HG02885 (cell line): ENCODE measurements around the gene NAP1L4.
"Not testable (repeated sequence)": the region's sequence is repeated elsewhere in the genome, so short reads cannot be mapped to it uniquely, and the experiment has no call there.

ENCODE experiments used
- ATAC-seq: cut with Tn5 transposase; IDR thresholded peaks from one replicate; pipeline ENCODE4 v1.9.1; 2021; ENCODE audit warnings: mild to moderate bottlenecking; ENCODE audit not compliant: unreplicated experiment, poor library complexity

NAP1L4 gene

DNA sequence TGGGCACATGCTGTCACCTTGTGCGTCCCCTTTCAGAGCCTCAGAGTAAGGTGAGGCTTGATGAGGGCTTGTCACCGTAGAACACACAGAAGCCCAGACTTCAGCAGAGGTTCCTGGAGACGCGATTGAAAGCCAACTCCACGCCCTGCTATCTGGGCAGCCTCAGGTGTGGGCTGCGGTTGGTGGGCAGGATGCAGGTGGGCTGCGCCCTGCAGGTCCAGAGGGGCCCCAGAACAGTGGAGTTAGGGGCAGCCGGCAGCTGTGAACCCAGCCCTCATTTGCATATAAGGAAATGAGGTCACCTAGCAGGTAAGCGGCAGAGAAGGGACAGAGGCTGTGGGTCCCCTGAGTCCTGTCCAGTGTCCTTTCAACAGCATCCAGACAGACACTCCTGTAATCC lies 78.4 kb downstream of the NAP1L4 start:
- no peak for ATAC-seq

DNA sequence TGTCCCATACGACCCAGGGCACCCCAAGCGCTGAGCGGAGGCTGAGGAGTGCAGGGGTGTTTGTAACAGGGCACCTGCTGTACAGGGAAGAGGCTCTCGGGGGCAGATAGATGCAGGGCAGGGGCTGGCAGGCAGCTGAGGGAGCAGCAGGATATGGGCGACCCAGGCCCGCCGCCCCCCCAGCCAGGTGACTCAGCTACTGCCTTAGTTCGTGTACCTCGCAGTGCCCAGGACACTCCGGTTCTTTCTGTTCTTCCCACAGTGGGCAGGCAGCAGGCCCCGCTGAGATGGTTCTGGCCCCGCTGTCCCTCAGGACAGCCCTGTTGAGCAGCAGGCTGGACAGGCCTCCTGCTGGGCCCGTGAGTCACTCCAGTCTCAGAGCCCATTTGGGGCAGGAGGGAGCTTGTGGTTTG lies 79.1 kb downstream of the NAP1L4 start:
- no peak for ATAC-seq

DNA sequence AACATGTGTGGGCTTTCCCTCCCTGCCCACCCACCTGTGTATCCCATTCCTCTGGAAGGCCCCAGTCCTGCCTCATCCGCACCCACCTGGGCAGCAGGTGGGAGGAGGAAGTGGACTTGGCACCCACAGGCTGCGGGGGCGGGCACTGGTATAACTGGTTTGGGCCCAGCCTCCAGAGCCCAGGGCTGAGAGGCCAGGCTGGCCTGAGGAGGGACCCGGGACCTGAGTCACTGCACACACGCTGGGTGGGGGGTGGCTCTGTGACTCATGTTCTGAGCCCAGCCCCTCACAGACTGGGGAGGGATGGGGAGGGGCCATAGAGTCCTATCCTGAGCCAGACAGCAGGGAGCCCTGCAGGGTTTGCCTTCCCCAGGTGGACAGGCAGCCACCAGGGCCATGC lies 79.6 kb downstream of the NAP1L4 start:
- no peak for ATAC-seq

DNA sequence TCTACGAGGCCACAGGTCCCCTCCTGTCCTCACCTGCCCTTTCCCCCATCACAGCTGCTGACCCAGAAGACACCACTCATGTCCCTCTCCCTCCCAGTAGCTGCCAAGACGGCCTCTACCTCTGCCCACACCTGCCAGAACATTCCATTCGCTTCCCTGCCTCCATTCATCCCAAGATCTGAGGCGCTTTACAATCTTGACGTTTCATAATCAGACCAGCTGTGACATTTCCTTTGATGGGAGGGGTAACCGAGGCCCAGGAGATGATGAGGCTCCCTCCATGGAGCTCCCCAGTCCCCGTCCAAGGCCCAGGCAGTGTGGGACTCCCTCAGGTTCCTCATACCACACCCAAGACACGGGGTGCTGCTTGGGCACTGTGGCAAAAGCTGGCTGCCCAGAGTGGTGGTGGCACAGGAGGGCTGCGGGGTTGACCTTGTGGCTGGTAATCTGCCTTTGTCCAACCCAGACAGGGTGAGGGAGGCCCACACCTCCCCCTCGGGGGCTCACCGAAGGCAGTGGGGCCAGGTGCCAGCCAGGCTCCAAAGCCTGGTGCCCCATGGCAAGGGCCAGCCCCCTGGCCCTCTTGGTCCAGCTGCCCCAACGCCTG lies 80.2 kb downstream of the NAP1L4 start:
- ATAC-seq: no peak

DNA sequence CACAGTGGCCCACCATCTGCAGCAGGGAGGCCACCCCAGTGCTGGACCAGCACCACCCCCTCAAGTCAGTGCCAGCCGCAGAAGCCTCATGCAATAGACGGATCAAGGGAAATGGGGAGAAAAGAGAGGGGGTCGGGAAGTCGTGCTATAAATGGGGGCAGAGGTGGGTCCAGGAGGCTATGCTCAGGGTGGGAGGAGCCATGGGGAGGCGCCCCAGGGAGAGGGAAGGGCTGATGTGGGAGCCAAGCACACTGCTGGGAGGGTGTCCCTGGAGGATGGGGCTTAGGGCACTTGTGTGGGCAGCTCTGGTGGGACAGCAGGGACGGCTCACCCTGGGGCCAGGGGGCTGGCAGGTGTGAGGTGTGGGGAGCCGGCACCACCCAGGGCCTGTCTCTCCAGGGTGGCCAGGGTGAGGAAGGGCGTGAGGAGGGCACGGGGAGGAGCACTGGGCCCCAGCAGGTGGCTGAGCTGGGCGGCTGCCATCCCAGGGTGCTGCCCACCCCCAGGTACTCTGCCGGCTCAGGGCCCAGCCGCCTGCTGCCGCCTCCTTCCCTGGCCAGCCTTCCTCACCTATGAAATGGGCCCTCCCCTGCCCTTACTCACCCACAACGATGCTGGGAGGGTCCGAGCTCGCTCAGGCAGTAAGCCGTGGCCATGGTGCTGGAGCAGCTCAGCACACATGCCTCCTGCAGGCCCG lies 80.9 kb downstream of the NAP1L4 start:
- ATAC-seq: no peak

DNA sequence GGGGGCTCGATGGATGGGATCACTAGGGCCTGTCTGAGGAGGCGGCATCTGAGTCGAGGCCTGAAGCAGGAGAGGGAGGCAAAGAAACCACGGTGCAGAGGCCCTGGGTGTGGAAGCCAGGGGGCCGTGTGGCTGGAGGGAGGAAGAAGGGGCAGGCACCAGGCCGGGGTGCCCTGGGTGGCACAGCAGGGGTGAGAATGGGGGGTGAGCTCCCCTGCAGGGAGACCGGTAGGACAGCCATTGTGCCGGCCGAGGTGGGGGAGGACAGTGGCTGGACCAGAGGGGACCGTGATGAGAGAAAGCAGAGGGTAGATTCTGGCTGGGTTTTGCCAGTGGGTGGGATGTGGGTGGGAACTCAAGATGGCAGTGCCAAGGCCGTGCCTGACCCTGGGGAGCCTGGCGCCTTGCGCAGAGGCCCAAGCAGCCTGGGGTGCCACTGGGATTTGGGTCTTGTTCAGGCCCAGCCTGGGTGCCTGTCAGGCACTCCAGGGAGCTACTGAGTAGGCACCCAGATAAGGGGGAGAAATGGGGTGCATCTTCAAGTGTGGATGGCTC lies 81.7 kb downstream of the NAP1L4 start:
- no peak for ATAC-seq

DNA sequence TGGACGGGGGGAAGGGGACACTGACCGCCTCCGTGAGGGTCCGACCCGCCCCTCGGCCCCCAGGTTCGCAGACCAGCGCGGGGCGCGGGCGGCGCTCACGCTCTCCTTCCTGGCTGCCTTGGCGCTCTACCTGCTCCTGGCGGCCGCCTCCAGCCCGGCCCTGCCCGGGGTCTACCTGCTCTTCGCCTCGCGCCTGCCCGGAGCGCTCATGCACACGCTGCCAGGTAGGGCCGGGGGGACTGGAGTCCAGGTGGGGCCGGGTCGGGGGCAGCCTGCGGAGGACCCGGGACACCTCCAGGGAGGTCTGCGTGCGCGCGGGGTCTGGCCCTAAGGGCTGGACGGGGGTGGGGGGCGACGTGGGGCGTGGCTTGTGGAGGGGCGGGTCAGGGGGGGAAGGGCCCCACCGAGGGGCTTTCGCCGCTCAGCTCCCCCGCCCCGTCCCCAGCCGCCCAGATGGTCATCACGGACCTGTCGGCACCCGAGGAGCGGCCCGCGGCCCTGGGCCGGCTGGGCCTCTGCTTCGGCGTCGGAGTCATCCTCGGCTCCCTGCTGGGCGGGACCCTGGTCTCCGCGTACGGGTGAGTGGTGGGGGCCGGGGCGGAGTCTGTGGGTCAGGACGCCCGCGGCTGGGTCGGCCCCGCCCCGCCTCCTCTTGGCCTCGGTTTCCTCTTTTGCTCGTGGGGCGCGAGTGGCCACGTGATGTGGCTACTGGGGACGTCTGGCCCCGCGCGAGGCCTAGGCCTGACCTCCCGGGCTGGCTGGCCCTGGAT lies 82.8 kb downstream of the NAP1L4 start:
- no peak for ATAC-seq

DNA sequence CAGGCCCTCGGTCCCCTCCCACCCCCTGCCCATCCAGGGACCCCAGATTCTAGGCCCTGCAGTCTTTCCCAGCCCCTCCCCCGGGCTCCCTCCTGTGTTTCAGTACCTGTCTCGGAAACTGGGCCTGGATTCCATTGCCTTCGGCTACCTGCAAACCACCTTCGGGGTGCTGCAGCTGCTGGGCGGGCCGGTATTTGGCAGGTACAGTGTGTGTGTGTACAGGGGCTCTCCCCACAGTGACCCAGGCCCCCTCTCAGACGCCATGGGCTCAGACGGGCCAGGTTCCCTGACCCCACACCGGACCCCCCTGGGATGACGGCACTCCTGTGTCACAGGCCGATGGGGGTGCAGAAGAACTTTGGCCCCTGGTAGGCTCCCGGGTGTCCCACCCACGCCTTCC lies 84.0 kb downstream of the NAP1L4 start:
- ATAC-seq: no peak

DNA sequence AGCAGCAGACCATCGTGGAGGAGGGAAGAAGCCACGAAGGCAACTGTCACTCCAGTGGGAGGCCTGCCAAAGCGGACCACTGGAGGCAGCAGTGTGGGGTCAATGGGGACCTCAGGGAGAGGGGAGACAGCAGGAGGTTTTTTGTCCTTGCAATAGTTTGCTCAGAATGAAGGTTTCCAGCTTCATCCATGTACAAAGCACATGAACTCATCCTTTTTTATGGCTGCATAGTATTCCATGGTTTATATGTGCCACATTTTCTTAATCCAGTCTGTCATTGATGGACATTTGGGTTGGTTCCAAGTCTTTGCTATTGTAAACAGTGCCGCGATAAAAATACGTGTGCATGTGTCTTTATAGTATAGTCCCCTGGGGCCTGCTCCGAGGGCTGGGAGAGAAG lies 86.8 kb downstream of the NAP1L4 start:
- not testable (repeated sequence) for ATAC-seq

DNA sequence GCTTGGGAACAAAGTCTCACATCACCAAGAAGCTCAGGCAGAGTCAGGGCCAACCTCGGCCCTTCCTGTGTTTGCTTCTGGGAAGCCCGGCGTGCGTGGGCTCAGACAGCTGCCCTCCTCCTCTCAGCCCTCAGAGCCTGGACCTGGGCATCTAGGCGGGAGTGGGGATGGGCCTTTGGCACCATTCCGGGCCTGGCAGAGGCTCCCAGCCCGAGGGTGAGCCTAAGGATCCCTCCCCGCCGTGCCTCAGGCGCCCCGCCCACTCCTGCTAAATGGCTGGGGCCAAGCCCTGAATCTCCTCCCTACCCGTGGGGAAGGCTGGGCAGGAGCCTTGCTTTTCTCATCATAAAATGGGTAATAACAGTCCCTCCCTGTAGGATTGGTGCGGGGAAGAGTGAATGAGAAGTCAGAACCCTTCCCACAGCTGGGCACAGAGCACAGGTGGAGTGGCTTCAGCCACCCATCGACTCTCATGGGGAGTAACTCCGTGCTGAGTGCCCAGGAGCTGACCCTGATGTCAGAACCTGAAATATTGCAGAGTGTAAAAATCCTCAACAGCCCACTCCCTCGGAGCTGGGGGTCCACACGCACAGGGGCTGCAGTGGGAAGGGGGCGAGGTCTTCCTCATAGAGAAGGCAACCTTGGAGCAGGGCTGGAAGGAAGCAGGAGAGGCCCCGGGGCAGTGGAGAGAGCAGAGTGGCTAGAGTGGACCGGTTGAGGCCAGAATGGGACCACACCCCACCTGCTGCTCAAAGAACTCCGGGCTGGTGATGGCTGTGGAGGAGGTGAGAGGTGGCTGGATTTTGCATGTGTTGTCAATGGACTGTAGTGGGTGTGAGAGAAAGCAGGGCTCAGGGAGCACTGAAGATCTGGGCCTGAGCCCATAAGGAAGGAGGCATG lies 87.7 kb downstream of the NAP1L4 start:
- no peak for ATAC-seq

DNA sequence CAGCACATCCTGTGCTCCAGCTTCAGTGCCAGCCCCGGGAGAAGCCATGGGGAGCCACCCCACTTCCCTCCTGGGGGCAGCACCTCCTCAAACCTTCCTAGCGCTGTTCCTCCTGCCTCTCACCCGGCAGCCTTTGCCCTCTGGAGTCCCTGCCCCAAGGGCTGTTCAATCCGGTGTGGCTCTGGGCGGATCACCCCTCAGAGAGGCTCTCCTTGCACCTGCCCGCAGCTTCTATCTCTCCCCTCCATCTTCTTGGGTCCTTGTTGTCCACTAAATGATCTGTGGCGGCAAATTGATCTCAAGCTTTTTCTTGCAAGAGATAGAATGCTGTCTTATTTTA lies 88.5 kb downstream of the NAP1L4 start:
- no peak for ATAC-seq

DNA sequence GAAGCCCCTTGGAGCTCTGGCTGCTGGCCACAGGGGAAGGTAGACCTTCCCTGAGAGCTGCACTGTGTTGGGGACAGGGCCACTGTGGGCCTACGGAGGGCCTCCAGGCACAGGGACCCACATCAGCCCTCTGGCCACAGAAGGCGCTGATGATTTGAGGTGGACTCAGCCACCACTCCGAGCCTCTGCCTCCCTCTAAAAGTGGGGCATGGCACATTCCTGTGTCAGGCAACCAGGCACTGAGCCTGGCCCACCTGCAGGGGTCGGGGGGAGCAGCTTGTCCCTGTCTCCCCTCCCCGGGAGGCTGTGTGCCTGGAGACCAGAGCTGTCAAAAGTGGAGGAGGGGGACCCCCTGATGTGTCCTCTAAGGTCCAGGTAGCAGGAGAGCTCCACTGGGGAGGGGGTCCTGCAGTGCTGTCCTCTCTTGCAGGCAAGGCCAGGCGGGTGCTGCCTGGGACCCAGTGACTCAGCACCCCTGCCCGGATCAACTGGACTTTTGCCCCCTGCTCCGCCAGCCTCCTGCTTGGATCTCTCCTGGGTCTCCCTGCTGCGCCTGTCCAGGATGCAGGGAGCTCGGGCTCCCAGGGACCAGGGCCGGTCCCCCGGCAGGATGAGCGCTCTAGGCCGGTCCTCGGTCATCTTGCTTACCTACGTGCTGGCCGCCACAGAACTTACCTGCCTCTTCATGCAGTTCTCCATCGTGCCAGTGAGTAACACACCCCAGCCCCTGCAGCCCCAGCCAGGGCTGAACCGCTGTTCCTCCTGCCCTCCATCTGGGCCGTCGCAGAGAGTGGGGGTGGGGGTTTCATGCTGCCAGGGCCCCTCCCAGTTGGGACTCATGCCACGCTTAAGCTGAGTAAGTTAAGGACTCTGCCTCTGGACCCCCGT lies 89.1 kb downstream of the NAP1L4 start:
- ATAC-seq: no peak

DNA sequence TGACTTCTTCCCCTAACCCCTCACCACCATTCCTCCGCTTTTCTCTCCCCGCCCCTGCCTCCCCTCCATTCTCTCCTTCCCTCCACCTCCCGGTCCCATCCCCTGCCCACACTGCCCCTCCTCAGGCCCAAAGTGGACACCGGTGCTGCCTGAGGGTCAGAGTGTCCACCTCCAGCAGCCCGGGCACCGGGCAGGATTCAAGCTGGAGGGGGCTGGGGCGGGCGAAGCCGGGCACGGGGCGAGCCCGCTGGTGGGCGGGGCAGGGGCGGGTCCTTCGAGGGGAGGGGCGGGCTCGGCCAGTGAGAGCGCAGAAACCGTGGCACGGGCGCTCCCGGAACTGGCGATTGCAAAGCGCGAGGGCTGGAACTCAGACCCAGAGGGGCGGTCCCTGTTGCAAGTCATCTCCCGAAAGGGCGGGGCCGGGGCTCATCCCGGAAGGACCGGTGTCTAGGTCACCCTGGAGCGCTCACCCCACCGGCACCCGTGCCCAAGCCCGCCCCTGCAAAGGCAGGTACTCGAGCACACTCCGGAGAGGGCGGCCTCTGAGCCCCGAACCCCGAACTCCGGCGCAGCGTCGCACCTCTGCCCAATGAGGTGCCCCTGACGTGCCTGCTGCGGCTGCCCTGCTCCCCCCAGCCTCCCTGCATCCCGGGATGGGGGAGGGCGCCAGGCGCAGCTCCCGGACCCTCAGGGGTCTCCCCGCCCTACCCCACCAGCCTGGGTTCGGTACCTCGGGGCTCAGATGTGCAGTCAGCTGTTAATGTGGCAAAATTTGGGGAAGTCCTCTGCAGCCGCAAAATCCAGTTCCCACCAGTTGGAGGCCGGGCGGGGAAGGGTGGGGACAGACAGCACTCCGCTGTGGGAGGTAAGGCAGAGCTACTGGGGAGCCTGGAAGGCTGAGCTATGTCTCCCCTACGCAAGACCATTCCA lies 90.0 kb downstream of the NAP1L4 start:
- ATAC-seq: peak; percentile 97

DNA sequence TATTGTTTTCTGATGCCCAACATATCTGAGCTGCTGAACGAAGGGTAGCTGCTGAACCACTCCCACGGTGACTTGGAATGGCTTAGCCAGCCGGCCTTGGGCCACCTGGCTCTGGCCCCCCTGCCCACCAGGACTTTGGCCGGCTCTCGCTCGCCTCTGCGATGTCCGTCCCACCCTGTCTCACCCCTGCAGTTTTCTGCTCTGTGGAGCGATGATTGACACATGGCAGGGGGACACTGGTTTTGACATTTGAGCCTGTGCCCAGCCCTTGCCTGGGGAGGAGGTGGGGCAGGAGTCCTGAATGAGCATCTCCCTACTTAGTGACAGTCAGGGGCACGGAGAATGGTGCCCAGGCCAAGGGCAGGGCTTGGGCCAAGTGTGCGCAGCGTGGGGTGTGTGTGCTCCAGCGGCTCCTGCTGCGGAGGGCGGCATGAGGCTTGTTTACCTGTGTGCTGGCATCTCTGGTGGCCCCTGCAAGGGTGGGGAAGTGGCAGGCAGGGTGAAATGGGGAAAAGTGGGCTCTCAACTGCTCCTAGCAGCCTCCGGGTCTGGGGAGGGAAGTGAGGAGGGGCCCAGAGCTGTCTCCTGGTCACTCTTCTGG lies 90.8 kb downstream of the NAP1L4 start:
- ATAC-seq: no peak

DNA sequence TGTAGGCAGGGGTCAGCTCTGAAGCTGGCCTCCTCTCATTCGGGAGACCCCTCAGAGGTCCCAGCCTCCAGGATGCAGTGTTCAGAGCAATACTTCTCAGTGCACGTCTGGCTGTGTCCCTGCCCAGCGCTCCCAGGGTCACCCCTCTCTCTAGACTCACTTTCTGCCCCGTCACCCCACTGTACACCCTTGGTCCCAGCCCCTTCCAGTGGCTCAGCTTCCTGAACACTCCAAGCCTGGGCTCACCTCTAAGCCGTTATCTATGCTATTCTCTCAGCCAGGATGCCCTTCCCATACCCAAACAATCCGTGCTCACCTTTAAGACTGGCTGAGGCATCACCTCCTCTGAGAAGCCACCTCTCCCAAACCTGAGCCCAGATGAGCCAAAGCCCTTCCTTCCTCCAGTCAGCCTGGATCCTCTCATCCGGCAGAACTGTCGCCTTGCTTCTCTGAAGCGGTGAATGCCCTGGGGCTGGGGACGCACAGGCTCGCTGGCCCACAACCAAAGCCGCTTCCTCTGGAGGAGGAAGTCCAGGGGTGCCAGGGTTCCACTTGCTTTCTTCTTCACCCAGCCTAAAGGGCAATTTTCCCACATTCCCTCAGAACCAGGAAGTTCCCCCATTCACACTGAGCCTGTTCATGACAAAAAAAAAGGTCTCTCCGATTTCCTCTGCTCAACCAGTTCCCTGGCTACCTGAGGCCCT lies 92.9 kb downstream of the NAP1L4 start:
- no peak for ATAC-seq

DNA sequence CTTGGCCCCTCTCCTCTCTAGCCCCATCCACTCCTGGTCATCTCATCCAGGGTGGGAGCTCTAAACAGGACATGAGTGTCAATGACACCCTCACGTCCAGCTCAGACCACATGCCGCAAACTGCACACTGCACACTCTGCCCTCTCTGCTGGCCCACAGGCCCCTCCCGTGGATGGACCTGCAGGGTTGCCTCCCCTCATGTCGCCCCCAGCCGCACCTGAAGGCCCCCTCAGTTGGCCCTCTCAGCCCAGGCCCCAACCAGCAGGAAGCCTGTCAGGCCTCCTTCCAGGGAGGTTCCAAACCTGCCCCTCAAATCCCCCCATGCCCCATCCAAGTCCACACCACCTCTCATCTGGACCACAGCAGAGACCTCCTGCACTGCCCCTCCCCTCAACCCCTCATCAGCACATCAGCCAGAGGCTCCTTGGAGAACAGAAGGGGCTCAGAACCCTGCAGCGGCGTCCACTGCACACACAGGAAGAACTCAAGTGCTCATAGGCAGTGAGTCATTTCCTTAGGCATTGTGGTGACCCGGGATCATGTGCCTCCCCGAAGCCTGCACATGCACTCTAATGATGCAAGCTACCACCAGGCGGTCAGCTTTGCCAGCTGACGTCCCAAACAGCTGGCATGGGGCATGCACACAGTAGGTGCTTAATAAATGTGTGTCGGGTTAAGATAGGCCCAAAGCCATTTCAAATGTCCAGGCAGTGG lies 93.6 kb downstream of the NAP1L4 start:
- no peak for ATAC-seq

DNA sequence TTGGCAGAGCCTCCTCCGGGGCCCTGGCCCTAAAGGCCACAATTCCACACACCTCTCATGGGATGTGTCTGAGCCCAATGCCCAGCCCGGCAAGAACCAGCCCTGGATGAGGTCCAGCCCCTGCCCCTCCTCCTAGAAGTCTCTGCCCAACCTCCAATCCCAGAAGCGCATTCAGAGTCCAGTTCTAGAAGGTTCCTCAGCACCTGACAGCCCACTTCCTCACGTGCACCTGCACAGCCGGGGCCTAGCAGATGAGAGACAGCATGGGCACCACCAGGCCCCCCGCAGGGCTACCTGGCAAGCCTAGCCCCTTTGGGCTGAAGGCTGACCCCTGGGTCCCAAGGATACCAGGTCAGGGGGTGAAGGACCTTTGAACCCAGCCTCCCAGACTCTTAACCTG lies 95.1 kb downstream of the NAP1L4 start:
- ATAC-seq: no peak
